Measurements from ENCODE around the gene KCNK6.

KCNK6 gene

DNA sequence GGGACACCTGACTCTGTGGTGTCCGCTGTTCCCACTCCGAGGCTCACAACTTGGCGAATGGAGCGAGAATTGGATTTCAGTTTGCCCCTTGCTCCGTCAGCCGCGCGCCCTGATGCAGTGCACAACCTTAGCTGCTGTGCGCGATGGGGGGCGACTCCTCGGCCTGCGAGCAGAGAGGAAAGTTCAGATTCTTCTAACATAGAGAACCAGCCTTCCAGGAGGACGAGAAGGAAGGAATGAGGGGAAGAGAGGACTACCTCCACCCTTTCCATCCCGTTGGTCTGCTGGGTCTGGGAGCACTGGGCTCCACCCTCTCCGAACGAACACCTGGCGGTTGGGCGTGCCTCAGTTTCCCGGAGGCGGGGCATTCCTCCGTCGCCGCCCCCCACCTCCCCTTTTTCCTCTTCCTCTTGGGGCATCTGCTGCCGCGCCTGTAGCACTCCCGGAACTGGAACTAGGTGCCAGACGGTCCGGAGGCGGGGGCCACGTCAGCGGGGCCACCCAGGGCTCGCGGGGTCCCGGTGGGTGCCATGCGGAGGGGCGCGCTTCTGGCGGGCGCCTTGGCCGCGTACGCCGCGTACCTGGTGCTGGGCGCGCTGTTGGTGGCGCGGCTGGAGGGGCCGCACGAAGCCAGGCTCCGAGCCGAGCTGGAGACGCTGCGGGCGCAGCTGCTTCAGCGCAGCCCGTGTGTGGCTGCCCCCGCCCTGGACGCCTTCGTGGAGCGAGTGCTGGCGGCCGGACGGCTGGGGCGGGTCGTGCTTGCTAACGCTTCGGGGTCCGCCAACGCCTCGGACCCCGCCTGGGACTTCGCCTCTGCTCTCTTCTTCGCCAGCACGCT is at the start of gene KCNK6:
Gene KCNK6, plus strand, starts transcription at position 425 of the 838 bp plus-strand sequence. Its CDS starts 106 bp downstream, at position 531.
- peak; percentile 53 for DNase-seq

DNA sequence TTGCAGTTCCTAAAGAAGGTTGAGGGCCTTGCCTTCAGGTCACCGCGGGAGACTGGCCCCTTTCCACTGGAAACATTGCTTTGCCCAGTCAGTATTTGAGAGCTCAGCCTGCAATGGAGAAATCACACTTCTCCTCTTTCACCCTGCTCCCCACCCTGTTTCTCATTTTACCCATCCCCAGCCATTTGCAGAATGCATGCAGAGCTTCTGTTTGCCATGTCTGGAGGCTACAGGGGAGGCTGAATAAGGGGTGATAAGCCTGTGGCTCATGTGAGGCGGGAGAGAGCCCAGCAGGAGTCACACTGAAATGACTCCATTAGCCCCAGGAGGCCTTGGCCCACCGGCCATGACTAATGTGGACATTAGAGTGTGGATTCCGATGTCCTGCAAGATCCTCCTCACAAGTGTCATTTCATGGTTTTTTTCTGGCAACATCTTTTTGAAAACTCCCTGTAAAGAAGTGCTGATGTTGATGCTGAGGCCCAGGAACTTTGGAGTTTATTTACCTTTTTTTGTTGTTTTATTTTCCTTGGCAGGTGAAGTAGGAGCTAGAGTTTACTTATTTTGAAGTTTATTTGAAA is 49.0 kb upstream of the KCNK6 start:
- no peak for DNase-seq

DNA sequence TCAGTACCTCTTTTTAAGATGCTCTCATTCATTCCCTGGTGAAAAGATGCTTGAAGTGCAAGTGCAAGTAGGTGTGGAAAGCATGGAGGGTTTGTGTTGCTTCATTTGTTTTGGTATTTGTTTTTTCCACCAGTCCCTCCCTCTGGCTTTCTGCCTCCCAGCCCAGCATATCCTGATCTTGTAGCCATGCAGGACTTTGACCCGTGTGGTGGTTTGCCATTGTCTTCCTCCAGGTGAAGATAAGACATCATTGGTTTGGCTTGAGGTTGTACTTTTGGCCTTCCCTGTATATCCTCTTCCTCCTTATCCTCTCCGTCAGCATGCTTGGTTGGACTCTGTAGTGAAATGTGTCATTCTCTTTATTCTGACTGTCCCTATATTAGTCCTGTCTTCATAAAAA is 46.1 kb upstream of the KCNK6 start:
- no peak for DNase-seq

DNA sequence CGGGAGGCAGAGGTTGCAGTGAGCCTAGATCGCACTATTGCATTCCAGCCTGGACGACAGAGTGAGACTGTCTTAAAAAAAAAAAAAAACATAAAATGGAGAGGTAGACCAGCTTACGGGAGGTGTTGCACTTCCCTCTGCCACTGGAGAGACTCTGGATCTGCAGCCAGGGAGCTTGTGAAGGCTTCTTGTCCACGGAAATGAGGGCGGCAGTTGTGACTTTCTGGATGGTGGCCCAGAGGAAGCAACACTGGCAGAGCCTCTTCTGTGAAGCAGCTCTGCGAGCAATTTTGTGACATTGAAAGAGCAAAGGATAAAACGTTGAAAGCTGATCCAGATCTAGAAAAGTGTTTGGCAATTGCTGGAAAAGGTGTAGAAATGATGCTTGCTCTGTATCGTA is 44.9 kb upstream of the KCNK6 start:
- no peak for DNase-seq

DNA sequence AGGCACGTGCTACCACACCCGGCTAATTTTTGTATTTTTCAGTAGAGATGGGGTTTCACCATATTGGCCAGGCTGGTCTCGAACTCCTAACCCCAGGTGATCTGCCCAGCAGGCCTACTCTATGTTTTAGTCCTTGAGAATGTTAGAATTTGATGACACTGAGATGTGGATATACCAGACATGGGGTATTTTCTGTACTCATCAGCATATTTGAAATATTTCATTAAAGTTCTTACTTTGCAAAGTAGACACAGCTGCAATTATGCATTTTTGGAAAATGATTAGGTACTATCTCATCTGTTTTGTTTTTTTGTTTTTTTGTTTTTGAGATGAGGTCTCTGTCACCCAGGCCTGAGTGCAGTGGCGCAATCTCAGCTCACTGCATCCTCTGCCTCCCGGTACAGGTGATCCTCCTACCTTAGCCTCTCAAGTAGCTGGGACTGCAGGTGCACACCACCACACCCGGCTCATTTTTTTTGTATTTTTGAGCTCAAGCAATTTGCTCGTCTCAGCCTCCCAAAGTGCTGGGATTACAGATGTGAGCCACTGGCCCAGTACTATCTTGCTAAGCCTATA is 42.6 kb upstream of the KCNK6 start:
- DNase-seq: no peak

DNA sequence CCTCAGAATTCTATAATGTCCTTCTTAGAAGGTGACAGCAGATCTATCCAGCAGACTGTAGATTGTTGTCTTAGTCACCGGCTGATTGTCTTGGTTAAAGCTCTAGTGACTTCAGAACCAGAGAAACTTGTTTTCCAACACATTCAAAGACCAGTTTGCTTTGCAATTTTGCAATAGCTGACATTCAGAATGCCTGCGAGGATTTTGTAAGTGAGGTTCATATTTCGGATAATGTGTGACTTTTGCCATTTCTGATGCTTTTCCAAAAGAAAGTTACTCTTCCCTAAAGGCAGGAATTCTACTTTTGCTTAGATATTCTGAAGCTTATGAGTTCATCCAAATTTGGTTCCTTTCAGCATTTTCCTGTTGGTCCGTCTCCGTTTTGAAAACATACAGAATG is 42.1 kb upstream of the KCNK6 start:
- no peak for DNase-seq

DNA sequence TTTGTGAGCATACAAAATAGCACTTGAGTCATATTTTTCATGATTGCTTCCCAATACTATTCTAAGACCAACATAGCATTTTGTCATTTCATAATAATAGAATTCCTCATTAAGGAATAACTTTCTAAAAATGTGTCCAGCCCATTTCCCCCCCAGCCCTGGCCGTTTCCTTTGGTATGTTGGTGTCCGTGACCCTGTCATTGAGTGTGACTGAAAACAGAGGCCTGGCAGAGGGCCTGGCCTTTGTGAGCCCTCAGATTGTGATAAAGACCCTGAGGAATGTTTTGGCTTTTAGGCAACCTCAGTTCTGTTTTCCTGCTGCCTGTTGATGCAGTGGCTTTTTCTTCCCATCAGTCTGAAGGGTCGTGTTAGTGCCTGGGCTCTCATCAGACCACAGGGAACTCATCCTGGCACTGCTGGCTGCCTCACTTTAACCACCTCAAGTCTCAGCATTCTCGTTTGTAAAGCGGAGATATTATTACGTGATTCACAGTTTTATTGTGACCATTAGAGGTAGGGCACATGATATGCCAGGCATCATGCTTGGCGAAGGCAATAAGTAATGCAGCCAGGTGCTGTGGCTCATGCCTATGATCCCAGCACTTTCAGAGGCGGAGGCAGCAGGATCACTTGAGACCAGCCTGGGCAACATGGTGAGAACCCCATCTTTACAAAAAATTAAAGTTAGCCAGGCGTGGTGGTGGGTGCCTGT is 41.5 kb upstream of the KCNK6 start:
- DNase-seq: no peak

DNA sequence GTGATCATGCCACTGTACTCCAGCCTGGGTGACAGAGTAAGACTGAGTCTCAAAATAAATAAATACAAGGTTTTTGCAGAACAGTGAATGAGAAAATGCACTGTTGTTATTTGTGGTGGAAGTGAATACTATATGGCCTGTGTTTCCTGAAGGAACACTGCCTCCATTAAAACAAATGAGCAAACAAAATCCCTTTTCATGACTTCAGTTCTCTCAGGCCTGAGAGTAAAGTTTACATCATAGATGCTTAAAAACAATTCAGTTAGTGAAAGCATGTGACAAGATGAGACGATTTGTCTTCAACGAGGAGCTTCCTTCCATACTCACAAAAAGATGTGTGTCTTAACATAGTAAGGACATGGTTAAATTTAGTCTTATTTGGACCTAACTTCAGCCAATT is 40.9 kb upstream of the KCNK6 start:
- DNase-seq: no peak

DNA sequence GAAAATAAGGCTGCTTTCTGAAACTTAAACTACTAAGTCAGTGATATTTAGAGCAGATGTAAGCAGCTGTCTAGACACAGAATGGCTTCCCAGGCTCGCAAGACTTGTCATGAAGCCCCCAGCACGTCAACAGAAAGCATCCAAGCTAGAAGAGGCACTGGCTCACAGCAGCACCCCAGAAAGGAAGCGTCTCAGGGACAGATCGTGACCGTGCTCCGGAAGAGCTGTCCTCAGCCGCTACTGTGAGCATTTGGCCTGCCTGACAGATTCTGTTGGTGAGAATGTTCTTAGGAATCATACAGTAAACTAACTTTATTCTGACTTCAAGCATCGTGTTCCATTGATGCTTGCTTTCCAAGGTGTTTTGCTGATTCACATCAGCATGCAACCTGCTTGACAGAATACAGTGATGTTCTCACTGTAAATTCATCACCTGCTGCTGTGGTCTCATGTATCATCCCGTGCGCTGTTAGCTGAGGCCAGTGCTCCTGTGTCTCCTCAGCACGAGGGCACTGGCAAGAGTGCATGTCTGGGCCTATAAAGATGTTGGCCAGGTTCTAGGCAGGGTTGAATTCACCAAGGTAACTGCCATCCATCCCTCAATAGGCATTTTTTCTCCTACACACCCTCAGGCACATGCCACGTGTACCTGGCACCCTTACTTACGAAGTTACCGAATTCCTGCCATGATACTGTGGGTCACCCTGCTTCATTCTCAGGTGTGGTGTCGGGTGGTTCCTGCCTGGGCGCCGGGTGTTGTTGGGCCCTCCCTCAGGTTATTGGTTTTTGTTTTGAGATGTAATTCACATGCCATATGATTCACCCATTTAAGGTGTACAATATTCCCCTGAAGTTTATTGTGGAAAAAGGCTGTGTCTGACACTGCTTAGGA is 39.4 kb upstream of the KCNK6 start:
- no peak for DNase-seq

DNA sequence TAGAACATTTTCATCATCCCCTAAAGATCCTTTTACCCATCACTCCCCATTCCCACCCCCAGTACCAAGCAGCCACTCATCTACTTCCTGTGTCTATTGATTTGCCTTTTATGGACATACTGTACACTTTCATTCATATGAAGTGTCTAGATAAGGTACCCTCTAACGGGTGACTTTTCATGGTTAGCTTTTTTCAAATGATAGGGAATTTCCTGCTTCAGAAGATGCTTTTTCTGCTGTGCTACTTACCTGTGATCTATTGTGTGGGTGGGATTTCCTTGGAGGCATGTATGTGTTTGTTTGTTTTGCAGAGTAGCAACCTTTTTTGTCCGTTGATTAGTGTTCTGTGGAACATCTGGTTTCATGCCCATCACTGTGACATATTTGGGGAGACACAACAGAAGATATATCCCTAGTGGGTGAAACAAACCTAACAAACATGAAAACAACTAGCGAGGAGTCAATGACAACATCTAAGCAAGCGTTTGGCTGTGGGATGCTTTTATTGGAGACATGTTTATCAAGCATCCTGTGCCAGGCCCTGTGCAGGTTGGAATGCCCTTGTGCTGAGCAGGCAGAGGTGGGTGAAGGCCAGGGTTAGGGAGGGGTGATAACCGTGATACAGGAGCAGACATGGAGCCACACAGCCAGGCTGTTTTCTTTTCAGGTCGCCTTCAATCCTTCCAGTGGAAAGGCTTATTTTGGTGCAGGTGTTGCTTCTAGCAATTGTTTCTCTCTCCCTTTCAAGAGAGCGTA is 37.7 kb upstream of the KCNK6 start:
- peak; percentile 9 for DNase-seq

DNA sequence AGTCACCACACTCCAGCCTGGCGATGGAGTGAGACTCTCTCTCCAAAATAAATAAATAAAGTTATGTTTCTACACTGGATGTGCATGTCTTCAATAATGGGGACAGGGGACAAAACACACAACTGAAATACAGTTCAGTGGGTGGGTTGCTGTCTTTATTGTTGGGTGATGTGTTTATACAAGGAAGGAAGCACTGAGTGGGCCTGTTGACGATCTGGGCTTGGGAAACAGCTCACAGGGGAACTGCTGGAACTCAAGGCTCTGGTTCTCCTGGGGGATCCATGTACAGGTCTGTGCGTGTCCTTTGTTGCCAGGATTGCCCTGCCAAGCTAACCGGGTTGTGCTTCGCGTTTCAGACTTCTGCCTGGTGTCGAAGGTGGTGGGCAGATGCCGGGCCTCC is 36.4 kb upstream of the KCNK6 start:
- no peak for DNase-seq

DNA sequence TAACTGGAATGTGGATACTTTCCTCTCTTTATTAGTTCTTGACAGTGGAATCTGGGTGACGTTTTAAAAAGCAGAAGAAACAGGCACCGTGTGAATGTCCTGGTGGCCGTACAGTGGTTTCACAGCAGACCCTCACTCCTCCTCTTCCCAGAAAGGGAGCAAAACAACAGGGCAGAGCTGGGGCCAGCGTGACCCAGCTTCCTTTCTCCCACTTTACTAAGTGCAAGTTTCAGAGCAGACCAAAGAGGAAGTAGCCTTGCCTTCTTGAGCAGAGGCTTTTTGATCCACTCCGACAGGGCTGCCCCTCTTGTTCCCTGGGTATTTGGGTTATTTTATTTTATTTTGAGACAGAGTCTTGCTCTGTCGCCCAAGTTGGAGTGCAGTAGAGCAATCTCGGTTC is 35.2 kb upstream of the KCNK6 start:
- no peak for DNase-seq

DNA sequence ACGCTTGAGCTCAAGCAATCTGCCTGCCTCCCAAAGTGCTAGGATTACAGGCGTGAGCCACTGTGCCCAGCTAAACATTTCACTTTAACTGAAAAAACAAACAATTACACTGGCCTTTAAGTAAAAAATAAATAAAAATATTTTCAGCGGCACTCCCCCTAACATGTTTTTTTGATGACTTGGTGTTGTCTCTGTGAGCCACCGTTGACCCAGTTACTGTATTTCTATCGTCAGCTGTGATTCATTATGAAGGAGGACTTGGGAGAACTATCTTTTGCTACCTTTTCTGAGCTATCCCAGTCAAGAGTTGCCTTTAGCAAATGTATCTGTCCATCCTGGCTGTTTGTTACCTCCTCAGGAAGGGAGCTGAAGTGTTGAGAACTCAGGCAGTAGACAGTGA is 34.1 kb upstream of the KCNK6 start:
- DNase-seq: no peak

DNA sequence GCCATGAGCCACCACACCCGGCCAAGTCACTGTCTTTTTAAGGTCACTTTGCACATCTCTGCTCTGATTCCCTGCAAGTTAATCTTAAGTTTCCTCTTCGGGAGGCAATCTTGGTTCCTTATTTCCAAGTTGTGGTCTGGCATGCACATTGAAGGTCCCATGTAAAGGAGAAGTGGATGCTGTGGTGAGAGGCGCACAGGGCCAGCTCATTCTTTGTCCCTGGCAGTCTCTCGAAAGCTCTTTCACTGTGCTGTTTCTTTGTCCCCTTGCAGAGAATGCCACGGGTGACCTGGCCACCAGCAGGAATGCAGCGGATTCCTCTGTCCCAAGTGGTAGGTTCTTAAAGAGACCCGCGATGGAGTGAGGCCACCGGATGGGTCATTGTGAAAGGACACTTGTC is 32.0 kb upstream of the KCNK6 start:
- DNase-seq: no peak

DNA sequence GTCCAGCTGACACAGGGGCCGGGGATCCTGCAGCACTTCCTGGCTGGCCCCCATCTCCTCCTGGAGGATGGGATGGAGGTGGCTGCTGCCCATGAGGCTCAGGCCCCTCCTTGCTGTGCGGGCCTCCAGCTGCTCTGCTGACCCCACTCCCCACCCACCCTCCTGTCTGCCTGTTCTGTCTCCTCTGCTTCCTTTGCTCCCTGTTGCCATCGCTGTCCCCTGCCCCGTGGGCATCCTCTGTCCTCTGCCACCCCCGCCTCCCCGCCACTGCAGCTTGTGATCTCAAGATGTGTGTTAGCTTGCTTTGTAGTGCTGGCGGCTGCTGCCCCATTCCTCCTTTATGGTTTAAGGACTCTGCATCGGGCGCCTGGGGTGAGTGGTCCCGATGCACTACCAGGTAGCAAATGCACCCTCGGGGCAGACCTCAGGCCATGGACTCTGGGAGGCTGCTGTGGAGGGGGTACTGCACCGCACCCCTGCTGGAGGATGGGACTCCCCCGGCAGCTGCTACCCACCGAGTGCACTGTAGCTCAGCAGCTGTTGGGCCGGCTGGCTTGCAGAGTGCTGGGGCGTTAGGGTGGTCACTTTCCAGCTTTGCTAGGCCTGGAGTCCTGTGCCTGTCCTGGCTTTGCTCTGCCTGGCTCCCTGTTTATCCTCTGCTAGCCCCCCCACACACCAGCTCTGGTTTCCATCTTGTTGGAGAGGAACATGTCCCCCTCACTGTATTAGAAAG is 31.4 kb upstream of the KCNK6 start:
- DNase-seq: no peak

DNA sequence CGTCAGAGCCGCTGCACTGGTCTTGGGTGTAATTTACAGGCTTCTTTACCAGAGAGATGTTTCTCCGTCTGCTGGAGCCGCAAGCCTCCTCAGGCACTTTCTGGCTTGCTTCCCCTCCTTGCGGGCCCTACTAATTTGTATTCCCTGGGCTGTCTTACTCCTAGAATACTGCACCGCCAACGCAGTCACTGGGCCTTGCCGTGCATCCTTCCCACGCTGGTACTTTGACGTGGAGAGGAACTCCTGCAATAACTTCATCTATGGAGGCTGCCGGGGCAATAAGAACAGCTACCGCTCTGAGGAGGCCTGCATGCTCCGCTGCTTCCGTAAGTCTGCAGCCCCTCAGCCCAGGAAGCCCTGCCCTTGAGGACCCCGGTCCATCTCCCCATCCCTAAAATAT is 29.7 kb upstream of the KCNK6 start:
- DNase-seq: no peak

DNA sequence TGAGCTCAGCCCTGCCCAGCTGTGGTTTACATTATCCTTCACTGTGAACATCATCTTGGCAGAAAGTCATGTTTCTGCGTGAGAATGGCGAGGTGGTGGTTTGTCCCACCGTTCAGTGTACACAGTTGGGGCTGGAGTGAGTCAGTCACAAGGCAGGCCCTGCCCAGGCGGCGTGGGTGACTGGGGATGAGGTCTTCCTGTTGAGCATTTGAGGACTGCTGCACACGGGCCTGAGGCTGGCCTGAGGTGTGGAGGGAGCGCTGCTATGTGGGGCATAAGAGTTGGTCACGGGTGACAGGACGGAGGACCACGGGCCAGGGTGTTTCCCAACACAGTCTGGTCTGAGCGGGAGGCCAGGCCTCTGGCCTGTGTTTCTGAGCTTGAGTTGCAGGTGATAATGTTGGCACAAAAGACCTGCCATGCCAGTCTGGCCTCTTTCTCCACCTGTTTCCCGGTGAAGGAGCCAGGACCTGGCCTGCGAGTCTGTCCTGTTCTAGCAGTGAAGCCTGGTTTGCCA is 29.0 kb upstream of the KCNK6 start:
- no peak for DNase-seq

DNA sequence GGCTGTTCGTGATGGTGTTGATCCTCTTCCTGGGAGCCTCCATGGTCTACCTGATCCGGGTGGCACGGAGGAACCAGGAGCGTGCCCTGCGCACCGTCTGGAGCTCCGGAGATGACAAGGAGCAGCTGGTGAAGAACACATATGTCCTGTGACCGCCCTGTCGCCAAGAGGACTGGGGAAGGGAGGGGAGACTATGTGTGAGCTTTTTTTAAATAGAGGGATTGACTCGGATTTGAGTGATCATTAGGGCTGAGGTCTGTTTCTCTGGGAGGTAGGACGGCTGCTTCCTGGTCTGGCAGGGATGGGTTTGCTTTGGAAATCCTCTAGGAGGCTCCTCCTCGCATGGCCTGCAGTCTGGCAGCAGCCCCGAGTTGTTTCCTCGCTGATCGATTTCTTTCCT is 27.8 kb upstream of the KCNK6 start:
- DNase-seq: no peak

DNA sequence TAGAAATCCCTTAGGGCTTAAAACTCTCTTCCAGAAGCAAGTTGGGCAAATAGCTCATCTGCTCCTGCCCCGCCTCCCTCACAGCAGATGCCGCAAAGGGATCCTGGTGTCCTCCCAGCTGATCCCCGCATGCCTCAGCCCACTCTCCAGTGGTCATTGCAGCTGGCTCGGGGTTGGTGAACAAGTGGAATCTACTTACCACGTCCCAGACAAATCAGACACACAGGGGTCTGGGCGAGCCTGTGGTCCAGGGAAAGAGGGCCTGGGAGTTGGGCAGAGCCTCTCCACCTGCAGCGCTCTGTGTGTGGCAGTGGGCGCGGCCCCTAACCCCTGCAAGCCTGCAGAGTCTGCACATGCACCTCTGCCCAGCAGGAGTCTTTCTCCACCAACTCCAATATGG is 26.4 kb upstream of the KCNK6 start:
- DNase-seq: no peak

DNA sequence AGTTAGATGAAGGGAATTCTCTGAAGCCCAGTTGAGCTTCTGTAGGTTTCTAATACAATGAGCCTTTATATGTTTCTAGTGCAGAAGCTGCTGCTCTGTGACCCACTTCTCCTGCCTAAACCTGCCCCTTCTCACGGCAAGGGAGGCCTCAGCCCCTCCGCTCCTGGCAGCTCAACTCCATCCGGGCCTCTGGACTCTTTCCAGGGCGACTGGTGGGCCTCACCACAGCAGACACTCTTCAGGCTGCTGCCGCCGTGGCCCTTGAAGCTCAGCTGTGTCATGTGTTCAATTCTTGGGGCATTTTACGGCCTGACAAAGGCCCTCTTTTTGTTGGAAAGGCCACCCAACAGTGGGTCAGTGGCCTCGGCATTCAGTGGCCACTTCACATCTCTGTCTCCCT is 25.6 kb upstream of the KCNK6 start:
- no peak for DNase-seq

Data from CD4-positive, alpha-beta T cell treated with Interleukin-21 for 1 hour (primary cell).